ENCODE measurements around the gene MSI2.

The MSI2 gene

DNA sequence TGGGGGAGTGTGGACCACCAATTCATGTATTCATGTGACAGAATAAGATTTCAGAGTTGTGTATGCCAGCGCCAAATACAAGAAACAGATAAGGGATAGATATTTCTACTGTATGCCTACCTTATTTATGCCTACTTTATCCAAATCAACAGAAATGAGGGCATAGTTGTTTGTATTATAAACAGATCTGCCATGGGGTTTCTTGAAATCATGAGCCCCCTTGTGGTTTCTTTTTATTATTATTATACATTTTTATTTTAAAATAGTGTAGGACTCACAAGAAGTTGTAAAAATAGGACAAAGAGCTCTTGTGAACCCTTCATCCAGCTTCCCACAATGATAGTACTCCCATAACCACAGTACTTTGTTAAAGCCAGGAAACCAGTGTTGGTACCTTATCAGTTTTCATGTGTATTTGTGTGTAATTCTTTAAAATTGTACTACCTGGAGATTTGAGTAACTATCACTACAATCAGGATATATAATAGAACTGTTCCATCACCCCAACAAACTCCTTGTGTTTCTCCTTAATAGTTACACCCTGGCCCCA is 259.4 kb downstream of the MSI2 start:
- no peak for DNase-seq

DNA sequence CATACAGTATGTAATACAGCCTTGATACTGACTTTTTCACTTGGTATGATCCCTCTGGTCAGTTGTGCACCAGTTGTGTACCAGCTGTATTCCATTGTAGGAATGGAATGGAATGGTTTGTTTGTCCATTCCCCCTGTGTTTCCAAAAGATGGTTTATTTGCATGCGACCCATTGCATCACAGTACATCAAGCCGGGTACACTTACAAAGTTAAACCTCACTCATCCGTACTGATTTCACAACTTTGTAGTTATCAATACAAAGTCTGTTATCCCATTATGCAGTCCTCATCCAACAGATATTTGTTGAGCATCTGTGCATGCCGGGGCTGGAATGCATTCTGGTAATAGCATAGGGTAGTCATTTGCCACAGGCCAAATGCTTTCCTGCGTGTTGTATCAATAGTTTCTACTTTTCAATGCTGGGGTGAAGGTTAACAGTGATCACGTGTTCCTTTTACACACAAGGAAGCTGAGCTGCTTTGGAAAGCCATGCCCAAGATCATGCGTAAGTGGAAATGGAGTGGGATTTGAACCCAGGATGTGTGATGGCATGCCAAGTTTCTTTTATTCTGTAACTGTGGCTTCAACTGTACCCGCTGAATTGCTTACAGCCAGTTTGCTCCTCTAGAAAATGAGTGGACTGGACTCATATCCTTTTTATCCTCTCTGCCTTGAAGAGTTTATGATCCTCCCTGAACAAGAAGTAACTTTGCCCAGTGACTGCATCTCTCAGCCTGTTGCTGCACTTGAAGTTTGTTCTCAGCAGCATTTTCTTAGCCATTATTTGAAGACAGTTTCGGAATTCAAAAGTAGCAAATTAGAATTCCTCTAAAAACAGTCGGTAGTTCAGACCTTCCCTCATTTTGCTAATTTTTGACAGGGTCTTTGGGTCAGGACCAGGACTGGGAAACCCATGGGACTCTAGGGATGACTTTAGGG is 260.2 kb downstream of the MSI2 start:
- DNase-seq: no peak

DNA sequence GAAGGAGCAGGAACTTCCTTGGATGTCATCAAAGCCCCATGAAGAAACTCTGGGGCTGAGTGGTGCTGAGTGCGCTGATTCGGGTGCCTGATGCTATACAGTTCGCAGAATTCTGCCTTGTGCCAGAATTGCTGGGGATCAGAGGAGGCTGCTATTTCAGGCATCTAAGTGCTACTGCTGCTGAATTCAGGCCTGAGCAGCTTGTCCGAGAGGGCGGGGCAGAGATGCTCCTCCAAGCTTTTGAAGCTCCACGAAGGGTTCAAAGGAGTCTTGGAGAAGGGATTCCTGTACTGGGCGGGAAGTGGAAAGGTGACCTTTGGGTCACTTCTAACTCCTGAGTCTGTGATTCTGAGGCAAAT is 260.9 kb downstream of the MSI2 start:
- no peak for DNase-seq

DNA sequence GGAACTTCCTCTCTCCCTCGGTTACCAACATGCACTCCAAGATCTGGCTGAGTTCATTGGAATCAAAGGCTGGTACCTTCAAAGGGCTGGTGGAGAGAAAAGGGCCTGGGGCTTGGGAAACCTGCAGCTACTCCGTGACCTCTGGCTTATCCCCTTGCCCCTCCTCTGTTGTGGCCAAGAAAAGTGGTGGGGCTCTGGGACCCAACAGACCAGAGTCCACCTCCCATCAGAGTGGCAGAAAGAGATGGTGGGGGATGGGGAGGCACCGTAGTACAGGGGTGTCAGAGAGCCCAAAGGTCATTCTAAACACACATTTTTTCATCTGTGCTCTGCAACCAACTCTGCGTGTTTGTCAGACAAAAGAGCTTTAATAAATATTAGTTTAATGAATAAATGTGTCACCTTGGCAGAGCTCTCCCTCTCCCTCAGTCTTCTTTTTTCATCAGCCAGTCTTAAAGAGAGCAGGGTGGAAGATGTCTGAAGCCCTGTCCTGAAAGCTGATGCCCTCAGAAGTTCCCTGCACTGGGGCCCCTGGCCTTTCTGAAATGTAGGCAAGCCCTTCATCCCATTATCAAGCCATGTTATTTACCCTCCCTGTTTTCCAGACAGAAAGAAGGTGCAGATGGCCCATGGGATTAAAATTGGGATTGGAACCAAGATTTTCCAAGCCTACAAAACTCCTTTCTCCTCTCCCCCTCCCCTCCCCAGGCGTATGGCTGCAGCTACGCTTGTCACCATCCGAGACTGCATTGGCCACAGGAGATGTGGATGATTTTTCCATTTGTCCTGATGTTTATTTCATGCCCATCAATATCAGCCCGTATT is 261.5 kb downstream of the MSI2 start:
- no peak for DNase-seq

DNA sequence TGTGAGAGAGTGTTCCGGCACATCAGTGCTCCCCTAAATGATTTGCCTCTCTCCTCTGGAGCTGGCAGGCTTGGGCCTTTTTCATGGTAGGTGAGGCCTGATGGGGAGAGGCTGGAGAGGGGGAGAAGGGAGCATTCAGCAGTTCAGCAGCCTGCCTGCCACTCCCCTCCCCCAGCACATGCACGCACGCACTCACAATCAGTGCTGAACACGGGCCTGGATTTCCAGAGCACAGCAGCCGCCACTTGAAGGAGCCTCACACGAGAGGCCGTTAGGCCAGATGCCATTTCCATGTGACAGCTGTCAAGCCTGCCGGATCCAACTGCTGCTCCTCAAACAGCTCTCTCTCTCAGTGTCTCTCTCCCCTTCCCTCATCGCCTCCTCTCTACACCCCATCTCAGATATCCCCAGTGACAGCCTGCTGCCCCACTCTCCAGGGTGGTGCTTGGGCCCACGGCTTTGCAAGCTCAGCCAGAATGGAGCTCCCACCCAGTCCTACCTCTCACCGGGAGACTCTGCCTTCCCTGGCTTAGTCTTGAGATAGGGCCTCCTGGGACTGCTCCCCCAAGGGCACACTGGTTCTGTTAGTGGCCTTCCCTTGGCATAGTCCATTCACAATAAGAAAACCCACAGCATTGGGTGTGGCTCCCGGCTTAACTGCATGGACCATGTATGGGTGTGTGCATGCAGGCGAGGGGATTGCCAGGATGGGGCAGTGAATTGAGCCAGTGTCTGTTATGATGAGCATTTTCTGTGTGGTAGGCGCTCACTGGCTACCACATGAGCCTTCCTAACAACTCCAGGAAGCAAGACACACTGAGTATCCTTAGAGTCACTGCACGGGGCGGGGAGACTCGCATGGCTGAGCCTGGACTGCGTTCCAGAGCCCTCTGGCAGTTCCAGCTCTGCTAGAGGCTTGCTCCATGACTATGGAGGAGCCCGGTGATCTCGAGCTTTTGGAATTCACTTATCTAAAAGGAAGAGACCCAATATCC is 262.6 kb downstream of the MSI2 start:
- DNase-seq: peak; percentile 83

DNA sequence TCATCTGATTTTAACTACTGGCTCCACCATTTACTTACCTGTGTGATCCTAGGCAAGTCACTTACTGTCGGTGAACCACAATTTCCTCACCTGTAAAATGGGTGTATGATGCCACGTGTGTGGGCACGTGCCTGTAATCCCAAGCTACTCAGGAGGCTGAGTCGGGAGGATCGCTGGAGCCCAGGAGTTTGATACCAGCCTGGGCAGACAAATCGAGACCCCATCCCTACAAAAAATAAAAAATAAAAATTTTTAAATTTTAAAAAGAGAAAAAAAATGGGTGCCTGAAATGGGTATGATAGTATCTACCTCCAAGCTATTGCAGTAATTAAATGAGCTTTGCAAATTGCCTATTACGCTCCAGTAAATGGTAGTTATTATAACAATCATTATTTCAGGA is 263.5 kb downstream of the MSI2 start:
- DNase-seq: no peak

DNA sequence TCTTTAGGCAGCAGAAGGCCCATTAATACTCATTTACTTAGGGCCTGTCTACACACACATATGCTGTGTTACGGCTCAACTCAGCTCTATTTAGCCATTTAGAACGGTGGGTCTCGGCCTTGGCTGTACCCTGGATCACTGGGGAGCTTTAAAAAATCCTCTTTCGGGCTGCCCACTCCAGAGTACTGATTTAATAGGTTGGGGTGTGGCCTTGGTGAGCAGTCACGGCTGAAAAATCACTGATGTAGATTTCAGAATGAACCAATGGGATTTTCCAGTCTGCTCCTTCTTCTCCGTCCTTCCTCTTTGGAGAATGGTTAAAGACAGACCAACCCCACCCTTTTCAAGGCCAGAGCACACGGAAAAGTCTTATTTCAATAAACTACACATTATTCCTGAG is 265.3 kb downstream of the MSI2 start:
- DNase-seq: no peak

DNA sequence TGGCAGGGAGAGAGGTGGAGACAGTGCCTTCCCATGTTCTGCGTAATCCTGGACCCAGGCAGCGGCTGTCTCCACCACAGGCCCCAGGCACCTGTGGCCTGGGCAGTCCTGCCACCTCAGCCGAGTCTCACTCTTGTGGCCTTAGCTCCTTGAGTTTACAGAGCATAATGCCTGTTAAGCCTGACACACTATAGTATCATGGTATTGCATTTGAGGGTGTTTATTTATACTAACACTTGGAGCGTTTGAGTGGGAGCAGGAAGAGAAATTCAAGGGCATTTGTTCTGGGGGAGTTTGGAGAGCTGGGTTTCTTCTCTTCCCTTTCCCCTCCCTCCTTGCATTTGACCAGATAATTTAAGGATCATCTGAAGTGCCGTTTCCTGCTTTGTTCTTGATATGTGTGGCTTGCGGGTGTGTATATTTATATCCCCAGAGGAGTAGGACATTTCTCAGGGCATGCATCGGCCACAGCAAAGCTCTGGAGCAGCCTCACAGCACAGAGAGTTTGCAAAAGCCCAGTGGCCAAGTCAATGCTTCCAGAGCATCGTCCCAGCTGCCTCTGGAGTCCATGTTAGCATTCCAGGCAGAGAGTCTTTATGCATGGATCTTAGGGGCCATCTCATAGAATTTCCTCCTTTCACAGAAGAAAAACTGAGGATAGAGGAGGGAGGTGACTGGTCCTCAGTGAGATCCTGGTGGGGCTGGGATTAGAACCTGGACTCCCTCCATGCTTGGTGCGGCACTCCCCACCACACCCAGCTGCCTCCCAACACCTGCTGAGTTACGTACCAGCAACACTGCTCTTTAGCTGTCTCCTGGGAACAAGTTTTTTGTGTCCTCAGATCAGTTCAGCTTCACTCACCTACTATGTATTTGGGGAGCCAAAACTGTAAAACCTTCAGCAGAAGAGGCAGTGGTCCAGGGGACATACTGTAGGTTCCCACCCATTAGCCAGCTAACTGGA is 266.0 kb downstream of the MSI2 start:
- peak; percentile 42 for DNase-seq

DNA sequence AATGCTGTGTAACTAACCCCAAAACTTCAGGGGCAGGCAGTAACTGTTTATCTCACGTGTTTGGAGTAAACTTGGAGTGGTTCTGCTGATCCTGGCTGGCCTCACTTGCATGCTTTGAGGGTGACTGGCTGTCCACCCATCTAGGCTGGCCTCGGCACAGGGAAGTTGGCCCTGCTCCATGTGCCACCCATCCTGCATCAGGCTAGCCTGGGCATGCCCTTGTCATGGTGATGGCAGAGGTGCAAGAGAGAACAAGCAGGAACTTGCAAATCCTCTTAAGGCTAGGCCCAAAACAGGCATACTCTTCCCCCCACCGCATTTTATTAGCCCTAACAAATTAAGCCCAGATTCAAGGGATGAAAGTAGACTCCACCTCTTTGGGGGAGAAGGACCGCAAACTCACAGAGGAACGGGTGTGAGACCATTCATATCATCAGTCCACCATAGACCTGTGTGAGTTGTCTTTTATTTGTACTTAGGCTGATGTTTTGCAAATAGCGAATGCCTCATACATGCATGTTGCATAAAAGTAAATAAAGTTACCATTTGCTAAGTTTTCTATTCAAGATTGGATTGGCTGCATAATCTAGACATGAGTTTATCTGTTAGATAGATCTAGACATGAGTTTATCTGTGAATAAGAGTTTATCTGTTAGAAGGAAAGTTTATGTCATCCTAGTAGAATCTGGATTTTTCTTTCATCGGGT is 267.8 kb downstream of the MSI2 start:
- DNase-seq: peak; percentile 65

DNA sequence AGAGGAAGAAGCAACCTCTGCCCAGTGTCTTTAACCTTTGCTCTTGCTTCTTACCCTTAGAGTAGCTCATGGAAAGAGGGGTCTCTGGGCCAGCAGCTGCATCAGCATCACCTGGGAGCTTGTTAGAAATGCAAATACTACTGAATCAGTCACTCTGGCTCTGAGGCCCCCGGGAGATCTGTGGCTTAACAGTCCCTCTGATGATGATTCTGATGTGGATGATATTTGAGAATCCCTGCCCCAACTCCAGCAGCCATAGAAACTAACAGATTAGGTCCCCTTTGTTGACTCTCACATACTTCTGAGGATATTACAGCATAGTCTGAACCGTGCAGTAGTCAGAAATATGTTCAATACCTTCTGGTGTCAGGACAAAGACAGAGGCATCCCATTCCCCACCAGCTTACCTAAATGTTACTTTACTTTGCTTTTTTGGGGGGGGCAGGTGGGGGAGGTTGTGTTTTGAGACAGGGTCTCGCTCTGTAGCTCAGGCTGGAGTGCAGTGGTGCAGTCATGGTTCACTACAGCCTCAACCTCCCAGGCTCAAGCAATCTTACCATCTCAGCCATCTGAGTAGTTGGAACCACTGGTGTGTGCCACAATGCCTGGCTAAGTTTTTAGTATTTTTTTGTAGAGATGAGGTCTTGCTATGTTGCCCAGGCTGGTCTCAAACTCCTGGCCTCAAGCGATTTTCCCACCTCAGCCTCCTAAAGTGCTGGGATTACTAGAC is 268.7 kb downstream of the MSI2 start:
- no peak for DNase-seq

DNA sequence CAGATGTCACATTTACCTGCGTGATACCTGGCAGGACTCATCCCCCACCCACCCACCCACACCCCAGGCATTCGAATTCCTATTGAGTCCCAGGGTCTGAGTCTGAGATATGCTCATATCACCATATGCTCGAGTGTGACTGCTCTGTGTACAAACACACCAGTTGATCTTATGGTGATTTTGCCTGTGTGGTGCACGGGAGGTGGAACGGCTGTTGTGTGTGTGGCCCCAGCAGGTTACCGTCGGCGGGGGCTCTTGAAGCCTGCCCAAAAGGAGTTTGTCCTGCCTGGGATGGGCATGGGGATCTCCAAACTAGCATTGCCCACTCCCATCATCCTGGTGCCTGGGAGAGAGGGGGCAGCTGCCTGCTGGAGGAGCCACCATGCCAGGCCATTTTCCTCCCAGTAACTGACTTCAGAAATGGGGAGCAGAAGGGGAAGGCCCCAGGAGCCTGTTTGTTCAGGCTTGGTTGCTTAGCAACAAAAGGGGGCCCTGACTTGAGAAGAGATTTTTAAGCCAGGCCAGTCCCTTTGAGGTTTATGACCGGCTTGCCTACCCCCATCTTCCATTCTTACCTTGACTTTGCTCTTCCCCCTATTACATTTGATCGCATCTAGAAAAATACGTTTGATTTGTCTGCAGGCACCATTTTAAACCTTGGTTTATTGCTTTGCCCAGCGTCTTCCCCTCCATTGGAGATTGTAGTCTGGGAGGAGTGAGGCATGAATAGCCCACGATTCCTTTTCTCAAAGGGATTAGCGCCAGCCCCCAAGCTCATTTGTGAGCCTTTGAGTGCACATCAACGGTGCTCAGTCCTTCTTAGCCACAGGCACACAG is 271.1 kb downstream of the MSI2 start:
- DNase-seq: no peak

DNA sequence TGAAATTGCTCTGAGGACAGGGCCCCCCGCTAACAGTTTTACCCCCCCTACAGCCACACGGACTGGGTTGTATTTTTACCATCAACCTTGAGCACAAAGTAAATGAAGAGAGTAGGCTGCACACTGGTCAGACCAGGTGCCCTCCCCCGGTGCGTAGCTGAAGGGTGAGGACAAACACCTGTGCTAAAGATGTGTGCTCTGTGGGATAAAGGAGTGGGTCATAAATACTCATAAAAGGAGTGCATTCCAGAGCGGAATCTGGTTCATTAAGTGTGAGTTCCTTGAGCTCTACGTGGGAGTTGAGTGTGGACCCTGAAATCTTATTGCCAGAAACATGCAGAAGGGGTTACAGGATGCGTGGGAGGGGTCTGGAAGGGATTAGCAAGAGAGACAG is 271.7 kb downstream of the MSI2 start:
- no peak for DNase-seq

DNA sequence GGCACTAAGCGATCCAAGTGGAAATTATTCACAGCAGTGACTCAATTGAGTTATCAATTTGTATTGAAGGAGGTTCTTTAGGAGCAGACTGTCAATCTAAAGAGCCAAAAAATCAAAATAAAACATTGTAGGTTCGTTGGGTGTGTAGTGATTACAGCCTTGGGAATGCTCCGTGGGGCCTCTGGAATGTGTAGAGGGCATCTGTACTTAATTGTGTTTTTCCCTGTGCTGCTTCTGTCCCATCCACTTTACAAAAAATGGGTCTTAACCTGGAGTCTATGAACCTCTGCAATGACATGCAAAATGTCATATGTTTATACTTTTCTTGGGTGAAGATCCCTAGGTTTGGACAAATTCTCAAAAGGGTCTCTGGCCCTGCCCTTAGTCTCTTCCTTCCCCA is 273.7 kb downstream of the MSI2 start:
- DNase-seq: no peak

DNA sequence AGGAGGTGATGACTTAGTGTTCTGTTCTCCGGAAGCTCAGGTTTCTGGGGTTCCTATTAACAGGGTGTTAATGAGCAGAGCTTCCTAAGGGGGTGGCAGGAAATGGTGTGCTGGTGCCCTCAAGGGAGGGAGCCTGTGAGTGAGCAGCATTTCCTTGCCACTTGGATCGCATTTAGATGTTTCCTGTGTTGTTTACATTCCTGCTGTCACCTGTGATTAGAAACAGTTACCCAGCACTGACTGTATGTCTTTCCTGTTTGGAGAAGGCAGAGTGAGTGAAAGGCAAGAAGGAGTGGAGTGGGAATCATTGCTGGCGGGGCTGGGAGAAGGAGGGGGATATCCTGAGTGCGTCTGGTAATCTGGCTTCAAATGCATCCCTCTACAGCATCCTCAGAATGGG is 274.2 kb downstream of the MSI2 start:
- no peak for DNase-seq

DNA sequence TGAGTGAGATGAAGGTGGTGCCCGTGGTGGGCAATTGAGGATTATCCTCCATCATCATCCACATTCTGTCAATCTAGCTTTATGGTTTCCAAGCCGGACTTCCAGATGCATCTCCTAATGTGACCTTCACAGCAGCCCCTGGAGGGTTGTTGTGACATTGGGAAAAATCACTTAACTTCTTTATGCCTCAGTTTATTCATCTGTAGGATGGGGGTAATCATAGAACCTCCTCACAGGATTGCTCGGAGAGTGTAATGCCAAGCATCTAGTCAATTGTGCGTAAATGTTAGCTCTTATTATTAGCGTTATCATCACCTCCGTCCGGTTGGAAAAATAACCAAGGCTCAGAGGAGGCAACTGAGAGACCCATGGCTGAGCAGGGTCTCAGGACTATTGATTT is 274.8 kb downstream of the MSI2 start:
- DNase-seq: no peak

DNA sequence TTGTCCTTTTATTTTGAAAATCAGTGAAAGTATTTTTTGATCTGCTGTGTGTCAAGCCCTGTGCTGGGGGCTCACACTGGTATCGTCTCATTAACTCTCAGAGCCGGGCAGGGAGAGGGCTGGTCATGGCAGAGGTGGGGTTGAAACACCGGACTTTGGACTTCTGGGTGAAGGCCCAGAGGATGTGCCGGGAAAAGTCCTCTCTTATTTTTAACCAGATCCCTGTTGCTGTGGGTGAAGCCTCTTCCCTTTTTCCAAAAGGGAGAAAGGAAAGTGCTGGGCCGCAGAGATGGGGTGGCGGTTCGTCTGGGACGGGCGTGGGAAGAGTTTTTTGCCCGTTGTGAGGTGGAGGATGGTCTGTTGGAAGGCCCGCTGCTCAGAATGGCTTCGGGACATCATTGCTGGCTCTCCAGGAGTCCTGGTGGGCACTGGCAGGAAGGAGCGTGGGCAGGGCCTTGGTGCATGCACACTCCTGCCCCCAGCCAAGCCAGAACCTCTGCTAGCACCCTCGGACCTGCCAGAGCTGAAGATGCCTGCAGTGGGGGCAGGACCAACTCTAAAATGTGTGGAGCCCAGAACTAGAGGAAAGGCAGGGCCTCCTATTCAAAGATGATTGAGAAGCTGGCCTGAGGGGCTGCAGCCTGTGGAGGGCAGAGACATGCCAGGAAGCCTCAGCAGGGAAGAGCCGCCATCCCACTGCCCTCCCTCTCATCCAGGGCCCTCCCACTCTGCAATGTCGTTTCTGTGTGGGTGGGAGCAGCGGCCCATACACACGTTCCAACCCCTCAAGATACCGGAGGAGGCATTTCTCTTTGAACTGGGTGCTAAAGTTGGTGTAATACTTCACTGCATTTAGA is 275.6 kb downstream of the MSI2 start:
- no peak for DNase-seq

DNA sequence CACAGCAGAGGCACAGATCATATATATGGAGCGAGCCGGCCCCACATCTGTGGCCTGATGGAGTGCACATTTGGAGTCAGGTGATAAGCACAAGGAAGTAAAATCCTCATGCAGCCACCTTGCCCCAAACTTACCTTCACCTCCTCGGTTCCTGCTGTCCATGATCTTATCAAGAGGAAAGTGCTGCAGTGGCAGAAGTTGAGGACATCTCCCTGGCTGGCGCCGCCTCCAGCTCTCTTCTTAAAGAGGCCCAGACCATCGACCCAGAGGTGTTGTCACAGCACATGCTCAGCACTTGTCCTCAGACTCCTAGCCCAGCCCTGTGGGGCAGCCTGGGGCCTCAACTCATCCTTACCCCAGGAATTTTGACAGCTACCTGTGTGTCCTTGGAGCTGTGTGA is 276.2 kb downstream of the MSI2 start:
- DNase-seq: no peak

DNA sequence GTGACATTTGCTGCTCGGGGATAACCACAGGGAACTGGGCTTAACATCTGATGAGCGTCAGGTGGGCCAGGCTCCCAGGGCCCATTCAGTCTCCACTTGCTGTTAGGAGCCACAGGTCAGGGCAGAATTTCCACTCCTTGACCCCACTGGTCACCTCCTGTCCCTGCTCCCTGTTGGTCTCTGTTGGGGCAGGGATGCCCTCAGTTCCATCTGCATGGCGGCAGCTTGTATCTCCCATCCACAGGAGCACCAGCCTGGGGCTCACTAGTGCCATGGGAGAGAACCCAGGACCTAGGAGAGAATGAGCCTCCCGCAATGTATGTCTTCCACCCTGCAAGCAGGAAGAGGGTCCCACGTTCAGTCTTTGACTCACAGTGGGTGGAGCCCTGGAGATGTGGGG is 276.6 kb downstream of the MSI2 start:
- no peak for DNase-seq

Measured in NCI-H1436 (cell line).